Left ventricle myocardium inferior (tissue), 1 donor: ENCODE results near the gene CLSTN3. TPM values are rescaled to one million over a fixed set of nuclear protein-coding genes. Genes with fewer than 3 reads are reported as not detected.

Source experiments
- DNase-seq: peaks from one replicate; pipeline ENCODE4 v3.0.0-alpha.2; 2020
- H3K27ac ChIP-seq: fragments of 200-600 bp; replicated peaks from 2 replicates; pipeline ENCODE4 v1.8.0; 2021
- H3K27me3 ChIP-seq: fragments of 200-600 bp; 2 replicates; pipeline ENCODE4 v1.8.0; 2021; ENCODE audit warnings: low read depth
- H3K36me3 ChIP-seq: fragments of 200-600 bp; 2 replicates; pipeline ENCODE4 v1.8.0; 2021
- H3K4me1 ChIP-seq: fragments of 200-600 bp; 2 replicates; pipeline ENCODE4 v1.8.0; 2021
- H3K4me3 ChIP-seq: fragments of 200-600 bp; 2 replicates; pipeline ENCODE4 v1.8.0; 2021; ENCODE audit warnings: mild to moderate bottlenecking, moderate library complexity
- H3K9me3 ChIP-seq: fragments of 200-600 bp; replicated peaks from 2 replicates; pipeline ENCODE4 v1.8.0; 2021
- intact Hi-C: fragments of 100-400 bp; cut with micrococcal nuclease; formaldehyde crosslinking; loops from one replicate; pipeline ENCODE4 v1.11.0; 2022
- total RNA-seq: library from RNA; stranded (reverse); fragmentation: NEBNext Ultra II Directional; extraction: Animal tissue kit (Norgen Biotek cat#: 25700); gene quantifications from one replicate; pipeline ENCODE4 v1.2.1, GENCODE V29; 2021
- TF ChIP-seq, protein P1 (sequence below): fragments of 200-600 bp; IDR thresholded peaks from 2 replicates; pipeline ENCODE4 v1.8.0; 2021; ENCODE audit warnings: antibody characterized with exemption, mild to moderate bottlenecking, borderline replicate concordance
- donor health status: DM: no; HTN: yes; CAD: no; lungs with severe emphysema.

Gene CLSTN3
- total RNA-seq, 1 donor from 2014 or later, result 4.6 TPM

GRCh38 chr12:7093892-7094291 is 36.3 kb upstream of the CLSTN3 start:
- intact Hi-C loops, result no loop called here
- H3K9me3 ChIP-seq, result no peaks in the 10 kb centered on the region
- no peak for DNase-seq

DNA sequence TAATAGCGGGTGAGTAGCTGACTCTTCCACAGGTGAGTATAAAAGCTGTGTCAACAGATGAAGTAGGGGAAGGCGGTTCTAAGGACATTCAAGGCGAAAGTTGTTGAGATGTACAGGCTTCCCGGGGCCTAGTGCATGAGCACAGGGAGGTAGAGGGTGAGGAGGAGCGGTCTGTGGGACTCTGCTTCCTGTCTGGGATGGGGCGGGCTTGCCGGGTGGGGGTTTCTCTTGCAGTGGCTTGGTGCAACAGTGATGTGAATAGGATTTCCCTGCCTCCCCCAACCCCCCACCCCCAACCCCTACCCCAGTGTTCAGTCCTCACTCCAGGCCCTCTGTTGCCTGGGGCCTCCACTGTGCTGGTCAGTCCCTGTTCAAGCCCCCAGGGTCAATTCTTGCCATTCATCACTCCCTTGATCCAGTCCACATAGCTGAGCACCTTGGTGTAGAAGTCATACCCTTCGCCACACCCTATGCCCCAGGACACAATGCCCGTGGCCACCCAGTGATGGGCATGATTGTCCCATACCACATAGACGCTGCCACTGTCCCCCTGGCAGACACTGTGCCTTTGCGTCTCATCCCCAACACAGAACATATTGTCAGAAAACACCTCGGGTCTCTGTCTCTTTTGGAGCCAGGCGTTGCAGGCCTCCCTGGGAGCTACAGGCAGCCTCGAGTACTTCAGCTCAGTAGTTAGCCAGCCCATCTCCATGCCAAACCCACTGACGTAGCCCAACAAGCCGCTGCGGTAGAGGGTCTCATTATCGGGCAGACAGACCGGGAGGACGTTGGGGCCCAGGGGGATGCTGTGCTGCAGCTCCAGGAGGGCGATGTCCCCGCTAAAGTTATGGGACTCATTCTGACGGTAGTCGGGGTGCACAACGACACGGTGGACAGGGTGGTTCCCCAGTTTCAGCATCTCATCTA is 33.9 kb upstream of the CLSTN3 start:
- Histone ChIP-seq H3K9me3 (no peaks in the 10 kb centered on the region), H3K27ac (no peak overlapping the region), H3K4me1 (peaks cover 15% of the 10 kb centered on the region), H3K4me3 (no peak overlapping the region), H3K36me3 (peaks cover 17% of the 10 kb centered on the region), H3K27me3 (no peaks in the 10 kb centered on the region)
- intact Hi-C loops, result no loop called here
- TF ChIP-seq, protein P1, sequence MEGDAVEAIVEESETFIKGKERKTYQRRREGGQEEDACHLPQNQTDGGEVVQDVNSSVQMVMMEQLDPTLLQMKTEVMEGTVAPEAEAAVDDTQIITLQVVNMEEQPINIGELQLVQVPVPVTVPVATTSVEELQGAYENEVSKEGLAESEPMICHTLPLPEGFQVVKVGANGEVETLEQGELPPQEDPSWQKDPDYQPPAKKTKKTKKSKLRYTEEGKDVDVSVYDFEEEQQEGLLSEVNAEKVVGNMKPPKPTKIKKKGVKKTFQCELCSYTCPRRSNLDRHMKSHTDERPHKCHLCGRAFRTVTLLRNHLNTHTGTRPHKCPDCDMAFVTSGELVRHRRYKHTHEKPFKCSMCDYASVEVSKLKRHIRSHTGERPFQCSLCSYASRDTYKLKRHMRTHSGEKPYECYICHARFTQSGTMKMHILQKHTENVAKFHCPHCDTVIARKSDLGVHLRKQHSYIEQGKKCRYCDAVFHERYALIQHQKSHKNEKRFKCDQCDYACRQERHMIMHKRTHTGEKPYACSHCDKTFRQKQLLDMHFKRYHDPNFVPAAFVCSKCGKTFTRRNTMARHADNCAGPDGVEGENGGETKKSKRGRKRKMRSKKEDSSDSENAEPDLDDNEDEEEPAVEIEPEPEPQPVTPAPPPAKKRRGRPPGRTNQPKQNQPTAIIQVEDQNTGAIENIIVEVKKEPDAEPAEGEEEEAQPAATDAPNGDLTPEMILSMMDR, result no peak
- DNase-seq, result no peak

More at GRCh38 chr12:7093892-7094291, 36.3 kb upstream of the CLSTN3 start:
- Histone ChIP-seq H3K27ac (no peak overlapping the region), H3K36me3 (peaks cover 17% of the 10 kb centered on the region), H3K4me3 (no peak overlapping the region), H3K27me3 (no peaks in the 10 kb centered on the region), H3K4me1 (peaks cover 26% of the 10 kb centered on the region)
- TF ChIP-seq, protein P1, result no peak

DNA sequence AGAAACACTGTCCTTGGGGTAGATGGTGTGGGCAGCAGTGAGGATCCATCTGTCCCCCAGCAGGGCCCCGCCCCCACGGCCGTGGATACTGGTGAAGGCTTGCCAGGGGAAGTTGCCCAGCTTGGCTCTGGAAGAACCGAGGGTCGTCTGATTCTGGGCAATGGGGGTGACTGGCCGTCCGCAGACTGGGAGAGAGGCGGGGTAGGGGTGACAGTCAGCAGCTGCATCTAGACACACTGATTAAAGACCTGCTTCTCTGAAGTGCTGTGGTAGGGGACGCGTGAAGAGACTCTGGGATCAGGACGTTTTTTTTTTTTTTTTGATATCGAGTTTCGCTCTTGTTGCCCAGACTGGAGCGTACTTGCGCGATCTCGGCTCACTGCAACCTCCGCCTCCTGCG is 33.2 kb upstream of the CLSTN3 start:
- intact Hi-C loops, result no loop called here
- Histone ChIP-seq H3K9me3 (no peaks in the 10 kb centered on the region), H3K4me3 (no peak overlapping the region), H3K27me3 (no peaks in the 10 kb centered on the region), H3K4me1 (peaks cover 11% of the 10 kb centered on the region), H3K27ac (no peak overlapping the region), H3K36me3 (peaks cover 17% of the 10 kb centered on the region)
- TF ChIP-seq, protein P1, result no peak
- no peak for DNase-seq

- DNase-seq, result no peak
- Histone ChIP-seq H3K36me3 (peaks cover 17% of the 10 kb centered on the region), H3K4me3 (no peak overlapping the region), H3K9me3 (no peaks in the 10 kb centered on the region), H3K27ac (no peak overlapping the region), H3K27me3 (no peaks in the 10 kb centered on the region), H3K4me1 (peaks cover 9% of the 10 kb centered on the region)
- TF ChIP-seq, protein P1, result no peak
- intact Hi-C loops, result no loop called here
These were observed 30.7 kb upstream of the CLSTN3 start for GRCh38 chr12:7099290-7099996.

DNA sequence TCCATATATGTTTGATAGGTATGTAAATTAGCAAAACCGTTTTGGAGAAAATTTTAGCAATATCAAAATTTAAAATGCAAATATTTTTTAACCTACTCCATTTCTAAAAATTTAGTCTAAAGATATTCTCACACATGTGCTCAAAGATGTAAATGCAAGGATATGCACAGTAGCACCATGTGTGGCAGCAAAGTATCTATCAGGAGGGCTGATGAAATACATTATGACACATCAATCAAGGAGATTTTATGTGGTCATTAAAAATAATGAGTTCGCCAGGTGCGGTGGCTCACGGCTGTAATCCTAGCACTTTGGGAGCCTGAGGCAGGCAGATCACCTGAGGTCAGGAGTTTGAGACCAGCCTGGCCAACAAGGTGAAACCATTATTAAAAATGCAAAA is 29.9 kb upstream of the CLSTN3 start:
- Histone ChIP-seq H3K27me3 (no peaks in the 10 kb centered on the region), H3K27ac (no peak overlapping the region), H3K9me3 (no peaks in the 10 kb centered on the region), H3K4me3 (no peak overlapping the region), H3K4me1 (peaks cover 9% of the 10 kb centered on the region), H3K36me3 (peaks cover 17% of the 10 kb centered on the region)
- no peak for DNase-seq
- intact Hi-C loops, result no loop called here
- TF ChIP-seq, protein P1, result no peak
